Fibroblast of gingiva (primary cell): ENCODE data around the gene MERTK.
"Not testable (repeated sequence)": the region's sequence is repeated elsewhere in the genome, so short reads cannot be mapped to it uniquely, and the experiment has no call there.

Source experiments
- DNase-seq: peaks from one replicate; pipeline ENCODE4 v3.0.0-alpha.2; 2011; ENCODE audit warnings: low read depth

The MERTK gene

GRCh38 chr2:111946294-111947114 lies 48.1 kb downstream of the MERTK start:
- peak; percentile 97 for DNase-seq

GRCh38 chr2:111947219-111947618 lies 48.8 kb downstream of the MERTK start:
- no peak for DNase-seq

GRCh38 chr2:111948832-111949231 lies 50.4 kb downstream of the MERTK start:
- no peak for DNase-seq

- DNase-seq, result peak; percentile 76
Observed at GRCh38 chr2:111950236-111950635, 51.8 kb downstream of the MERTK start.

DNA sequence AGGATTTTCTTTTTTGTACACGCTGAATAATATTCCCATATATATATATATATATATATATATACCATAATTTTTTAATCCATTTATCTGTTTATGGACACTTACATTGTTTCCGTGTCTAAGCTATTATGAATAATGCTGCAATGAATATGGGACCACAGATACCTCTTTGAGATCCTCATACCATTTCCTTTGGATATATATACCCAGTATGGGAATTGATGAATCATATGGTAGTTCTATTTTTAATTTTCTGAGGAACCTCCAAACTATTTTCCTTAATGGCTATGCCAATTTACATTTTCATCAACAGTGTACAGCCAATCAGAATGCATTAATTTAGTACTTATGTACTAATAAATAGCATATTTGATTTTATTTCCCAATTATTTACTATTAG lies 53.1 kb downstream of the MERTK start:
- no peak for DNase-seq

- no peak for DNase-seq
Observed at GRCh38 chr2:111952871-111953452, 54.6 kb downstream of the MERTK start.

DNA sequence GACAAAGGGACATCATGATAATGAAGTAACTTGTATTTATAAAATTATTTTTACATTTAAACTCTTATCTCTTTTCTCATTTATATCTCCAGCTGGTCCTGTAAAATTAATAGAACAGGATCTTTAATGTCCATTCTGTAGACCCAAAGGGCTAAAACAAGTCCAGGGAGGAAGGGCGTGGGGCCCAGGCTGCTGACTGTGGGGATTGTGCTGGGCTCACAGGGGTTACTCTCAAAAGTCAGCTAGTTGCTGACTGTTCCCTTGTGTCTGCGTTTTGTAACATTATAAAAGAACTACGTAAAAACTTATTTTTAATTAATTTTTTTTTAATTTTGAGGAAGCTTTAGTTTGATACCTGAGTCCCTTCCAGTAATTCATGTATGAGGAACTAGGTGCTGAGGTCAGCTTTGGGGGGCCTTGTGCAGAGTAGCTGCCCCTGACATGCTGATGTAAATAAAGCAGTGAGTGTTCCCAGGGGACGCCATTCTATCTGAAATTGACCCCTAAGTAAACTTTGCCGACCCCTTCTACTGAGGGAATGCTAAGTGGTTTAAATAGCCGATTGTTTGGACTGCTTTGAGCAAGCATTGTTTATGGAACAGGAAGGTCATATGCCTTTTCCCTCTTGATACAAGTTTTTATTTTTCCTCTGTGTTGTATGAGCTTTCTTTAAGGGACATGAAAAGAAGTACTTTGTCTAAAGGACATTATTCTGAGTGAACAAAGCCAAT lies 56.4 kb downstream of the MERTK start:
- no peak for DNase-seq

DNA sequence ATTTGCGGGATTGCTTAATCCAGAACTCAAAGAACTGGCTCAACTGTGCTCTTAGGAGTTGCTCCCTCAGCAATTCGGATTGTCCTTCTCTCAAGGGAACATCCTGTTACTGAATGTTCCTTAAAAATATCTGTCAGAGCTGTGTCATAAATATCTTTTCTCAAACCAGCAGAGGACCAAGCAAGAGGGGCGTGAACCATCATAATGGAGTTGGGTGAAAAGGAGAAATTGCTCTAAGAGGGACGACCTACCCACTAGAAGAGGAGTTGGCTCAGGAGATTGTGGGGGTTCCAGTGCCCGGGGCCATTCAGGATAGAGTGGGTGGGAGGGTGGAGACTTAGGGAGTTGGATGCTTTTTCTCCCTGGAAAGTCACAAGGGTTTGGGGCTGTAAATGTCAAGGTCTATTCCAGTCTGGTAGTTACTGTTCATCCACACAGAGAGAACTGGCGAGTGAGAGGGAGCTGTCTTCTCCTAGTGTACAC lies 59.5 kb downstream of the MERTK start:
- peak; percentile 35 for DNase-seq

- peak; percentile 8 for DNase-seq
Observed at GRCh38 chr2:111958901-111959300, 60.5 kb downstream of the MERTK start.

- DNase-seq, result no peak
Observed at GRCh38 chr2:111961663-111962062, 63.3 kb downstream of the MERTK start.

GRCh38 chr2:111963086-111963485 lies 64.7 kb downstream of the MERTK start:
- DNase-seq, result not testable (repeated sequence)

GRCh38 chr2:111963508-111963907 lies 65.1 kb downstream of the MERTK start:
- DNase-seq, result not testable (repeated sequence)

DNA sequence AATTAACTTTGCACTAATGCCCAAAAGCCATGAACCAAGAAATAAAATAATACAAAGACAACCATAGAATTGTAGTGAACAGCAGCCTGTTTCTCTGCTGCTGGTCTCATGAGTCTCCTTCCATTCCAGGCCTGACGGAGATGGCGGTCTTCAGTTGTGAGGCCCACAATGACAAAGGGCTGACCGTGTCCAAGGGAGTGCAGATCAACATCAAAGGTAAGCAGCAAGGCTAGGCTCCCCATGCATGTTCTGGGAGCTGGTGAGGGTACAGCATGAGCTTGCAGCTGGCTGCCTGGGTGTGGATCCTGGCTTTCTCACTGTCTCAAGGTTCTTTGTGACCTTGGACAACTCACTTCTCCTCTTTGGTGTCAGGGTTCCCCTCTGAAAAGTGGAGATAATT lies 66.7 kb downstream of the MERTK start:
- DNase-seq, result no peak

- DNase-seq, result no peak
Observed at GRCh38 chr2:111966241-111966640, 67.8 kb downstream of the MERTK start.

DNA sequence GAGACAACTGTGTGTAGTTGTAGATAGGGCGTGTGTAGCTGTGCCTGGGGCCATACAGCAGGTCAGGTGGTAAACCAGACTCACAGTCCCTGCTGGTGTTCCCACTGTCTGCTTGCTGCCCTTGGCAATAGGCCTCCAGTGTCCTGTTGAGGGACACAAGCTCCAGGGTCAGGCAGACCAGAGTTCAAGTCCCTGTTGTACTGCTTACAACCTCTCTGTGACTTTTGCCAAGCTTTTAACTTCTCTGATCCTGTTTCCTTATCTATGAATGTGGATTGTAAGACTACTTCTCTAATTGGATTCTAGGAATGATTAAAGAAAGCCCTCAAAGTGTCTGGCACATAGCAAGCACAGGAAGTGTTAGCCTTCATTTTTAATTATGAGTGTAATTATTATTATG lies 68.6 kb downstream of the MERTK start:
- DNase-seq, result no peak

DNA sequence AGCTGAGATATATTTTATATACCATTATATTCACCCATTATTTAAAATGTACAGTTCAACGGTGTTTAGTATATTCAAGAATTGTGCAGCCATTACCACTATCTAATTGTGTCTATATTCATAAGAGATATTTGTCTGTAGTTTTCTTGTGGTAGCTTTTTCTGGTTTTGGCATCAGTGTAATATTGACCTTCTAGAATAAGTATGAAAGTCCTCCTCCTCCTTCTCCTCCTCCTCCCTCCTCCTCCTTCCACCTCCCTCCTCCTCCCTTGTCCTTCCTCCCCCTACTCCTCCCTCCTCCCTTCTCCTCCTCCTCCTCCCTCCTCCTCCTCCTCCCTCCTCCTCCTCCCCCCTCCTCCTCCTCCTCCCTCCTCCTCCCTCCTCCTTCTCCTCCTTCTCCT lies 72.0 kb downstream of the MERTK start:
- DNase-seq, result no peak

DNA sequence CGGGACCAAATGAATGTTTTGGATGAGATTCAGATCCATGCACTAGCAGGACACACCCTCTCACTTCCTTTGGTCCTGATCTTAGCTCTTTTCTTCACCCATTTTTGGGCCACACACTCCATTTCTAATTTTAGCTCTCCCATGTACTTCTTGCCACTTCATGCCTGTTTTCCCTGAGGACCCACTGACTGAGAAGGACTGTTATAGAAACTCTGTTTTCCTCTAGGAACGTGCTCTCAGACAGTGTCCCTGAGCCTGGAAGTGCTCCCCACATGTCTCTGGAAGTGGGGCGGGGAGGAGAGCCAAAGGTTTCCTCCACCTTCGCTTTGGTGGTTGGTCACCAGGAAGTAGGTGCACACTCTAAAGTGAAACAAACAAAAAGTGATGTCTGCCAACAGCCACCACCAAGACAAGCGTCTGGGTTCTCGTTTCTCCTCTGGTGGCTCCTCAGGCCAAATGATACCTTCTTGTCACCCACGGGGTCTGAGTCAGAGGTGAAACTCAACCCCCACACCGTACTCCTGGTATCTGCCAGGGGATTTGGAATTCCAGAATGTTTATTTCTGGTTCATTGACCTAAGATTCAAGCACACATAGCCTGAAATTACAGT lies 74.7 kb downstream of the MERTK start:
- DNase-seq, result no peak

DNA sequence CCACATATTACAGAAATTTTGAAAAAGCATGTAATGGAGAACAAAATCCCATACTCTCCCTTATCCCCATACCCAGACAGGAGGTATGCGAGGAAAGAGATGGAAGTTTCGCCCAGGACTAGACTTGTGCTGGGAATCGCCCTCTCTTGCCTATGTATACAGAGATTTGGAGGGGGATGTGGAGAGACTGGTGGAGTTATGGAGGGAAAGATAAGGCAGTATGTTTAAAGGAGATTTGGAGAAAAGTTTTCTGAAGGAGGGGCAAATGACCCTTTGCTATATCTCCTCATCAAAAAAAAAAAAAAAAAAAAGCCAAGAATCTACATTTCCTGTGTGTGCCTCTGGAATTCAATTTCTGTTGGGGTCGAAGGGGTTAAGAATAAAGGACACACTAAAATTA lies 75.3 kb downstream of the MERTK start:
- DNase-seq, result no peak

DNA sequence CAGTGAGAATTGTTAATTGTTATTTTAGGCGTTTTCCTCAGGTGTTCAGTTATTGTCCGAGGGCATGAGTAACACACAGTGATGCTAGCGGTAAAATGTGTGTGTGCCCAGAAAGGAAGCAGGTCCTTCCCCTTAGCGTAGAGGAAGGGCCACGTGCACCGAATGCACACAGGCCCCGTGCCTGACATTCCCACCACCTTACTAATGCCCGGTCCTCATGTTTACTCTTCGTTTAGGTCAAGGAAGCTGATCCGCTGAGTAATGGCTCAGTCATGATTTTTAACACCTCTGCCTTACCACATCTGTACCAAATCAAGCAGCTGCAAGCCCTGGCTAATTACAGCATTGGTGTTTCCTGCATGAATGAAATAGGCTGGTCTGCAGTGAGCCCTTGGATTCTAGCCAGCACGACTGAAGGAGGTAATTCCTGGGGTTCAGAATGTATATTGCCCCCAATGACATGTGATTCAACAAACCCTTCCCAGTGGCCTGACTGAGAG lies 76.7 kb downstream of the MERTK start:
- DNase-seq, result peak; percentile 78

DNA sequence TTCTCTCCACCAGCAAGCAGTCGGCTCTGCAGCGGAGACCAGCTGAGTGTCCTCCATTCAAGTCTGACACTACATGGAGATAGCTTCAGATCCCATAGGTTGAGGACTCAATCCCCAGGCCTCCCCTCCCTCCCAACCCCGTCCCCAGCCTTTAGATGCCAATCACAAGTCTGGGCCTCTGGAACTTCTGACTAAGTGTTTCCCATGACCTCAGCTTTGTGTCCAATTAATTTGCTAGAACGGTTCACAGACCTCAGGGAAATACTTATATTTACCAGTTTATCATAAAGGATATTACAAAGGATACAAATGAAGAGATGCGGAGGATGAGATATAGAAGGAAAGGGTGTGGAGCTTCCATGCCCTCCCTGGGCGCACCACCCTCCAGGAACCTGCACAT lies 77.4 kb downstream of the MERTK start:
- no peak for DNase-seq

GRCh38 chr2:111977240-111977639 lies 78.8 kb downstream of the MERTK start:
- no peak for DNase-seq

- DNase-seq, result no peak
Observed at GRCh38 chr2:111978452-111979170, 80.2 kb downstream of the MERTK start.
